Fibroblast of villous mesenchyme (primary cell): Measurements from ENCODE around the gene NLRP9. TPM values are rescaled to one million over a fixed set of nuclear protein-coding genes. Genes with fewer than 3 reads are reported as not detected.

Source experiments
- DNase-seq: peaks from one replicate; pipeline ENCODE4 v3.0.0-alpha.2; 2010; ENCODE audit warnings: low read depth
- H3K4me3 ChIP-seq: 2 replicates; pipeline ENCODE4 v1.5.1; 2011; ENCODE audit warnings: low read depth, mild to moderate bottlenecking, low read length
- total RNA-seq: library from RNA; depleted of rRNA; stranded (reverse); fragments of >200 nt; gene quantifications from 2 replicates; pipeline ENCODE4 v1.2.3, GENCODE V29; 2012
- TF ChIP-seq, protein P1 (sequence below): IDR thresholded peaks from 2 replicates; pipeline ENCODE4 v1.5.1; 2012; ENCODE audit warnings: low read depth, mild to moderate bottlenecking, low read length; ENCODE audit not compliant: insufficient read depth

The NLRP9 gene
- total RNA-seq, 1 donor = not detected

DNA sequence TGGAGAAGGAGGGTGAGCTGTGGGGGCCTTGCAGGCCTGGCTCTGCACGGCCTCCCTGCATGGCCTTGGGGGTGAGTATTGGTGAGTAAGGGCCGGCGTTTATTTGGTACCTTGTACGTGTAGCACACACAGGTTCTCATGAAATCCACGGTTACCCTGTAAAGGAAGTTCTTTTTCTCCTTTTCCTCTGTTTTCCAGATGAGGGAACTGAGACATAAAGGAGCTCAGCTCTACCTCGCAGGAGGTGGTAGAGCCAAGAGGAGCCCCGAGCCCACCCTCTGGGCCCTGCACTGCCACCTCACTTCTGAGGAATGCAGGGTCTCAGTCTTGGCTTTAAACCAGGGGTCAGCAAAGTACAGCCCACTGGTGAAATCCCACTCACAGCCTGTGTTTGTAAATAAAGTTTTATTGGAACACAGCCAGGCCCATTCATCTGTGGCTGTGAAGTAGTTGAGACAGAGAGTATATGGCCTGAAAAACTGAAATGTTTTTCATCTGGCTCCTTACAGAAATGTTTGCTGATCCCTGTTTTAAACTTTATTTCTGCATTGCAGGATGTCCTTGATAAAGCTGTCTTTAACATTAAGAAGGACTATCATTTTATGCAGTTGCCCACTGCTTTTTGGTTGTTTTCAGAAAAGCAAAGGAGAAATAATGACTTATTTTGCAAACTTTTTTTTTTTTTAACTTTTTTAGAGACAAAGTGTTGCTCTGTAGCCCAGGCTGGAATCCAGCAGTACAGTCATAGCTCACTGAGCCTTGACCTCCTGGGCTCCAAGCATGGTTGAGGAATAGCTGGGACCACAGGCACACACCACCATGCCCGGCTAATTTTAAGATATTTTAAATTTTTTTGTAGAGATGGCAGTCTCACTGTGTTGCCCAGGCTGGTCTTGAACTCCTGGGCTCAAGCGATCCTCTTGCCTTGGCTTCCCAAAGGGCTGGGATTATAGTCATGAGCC is 56.8 kb downstream of the NLRP9 start:
- no peak overlapping the region for H3K4me3 ChIP-seq
- DNase-seq = no peak
- TF ChIP-seq, protein P1, sequence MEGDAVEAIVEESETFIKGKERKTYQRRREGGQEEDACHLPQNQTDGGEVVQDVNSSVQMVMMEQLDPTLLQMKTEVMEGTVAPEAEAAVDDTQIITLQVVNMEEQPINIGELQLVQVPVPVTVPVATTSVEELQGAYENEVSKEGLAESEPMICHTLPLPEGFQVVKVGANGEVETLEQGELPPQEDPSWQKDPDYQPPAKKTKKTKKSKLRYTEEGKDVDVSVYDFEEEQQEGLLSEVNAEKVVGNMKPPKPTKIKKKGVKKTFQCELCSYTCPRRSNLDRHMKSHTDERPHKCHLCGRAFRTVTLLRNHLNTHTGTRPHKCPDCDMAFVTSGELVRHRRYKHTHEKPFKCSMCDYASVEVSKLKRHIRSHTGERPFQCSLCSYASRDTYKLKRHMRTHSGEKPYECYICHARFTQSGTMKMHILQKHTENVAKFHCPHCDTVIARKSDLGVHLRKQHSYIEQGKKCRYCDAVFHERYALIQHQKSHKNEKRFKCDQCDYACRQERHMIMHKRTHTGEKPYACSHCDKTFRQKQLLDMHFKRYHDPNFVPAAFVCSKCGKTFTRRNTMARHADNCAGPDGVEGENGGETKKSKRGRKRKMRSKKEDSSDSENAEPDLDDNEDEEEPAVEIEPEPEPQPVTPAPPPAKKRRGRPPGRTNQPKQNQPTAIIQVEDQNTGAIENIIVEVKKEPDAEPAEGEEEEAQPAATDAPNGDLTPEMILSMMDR = no peak

DNA sequence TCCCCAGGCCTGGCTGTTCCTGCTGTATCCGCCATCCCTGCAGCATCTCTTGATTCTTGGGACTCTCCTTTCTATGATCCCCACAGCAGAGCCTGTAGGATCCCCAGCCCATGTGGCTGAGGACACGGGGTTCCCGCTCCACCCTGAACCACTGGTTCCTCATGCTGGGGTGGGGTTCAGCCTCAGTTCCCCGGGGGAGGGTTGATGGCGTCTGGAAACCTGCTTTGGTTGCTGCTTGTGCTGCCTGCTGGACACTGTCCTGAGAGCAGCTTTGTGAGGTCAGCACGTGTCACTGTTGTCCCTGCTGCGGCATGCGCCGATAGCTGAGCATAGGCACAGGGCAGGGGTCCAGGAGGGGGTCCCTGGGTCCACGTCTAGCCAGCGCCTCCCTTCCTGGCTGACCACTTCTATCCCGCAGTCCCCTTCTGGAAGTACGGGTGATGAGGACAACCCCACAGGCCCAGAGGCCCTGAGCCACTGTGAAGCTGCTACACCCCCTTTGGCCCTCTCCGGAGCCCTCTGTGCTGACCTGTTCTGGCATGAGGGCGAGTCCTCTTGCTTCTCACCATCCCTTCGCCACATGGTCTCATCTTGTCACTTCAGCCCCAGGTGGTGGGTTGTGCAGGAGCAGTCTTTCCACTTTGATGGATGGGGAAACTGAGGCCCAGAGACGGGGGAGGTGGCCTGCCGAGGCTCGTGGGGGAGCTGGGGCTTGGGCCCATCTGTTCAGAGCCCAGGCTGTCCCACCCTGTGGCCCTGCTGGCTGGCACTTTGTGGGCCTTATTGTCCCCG is 57.7 kb downstream of the NLRP9 start:
- TF ChIP-seq, protein P1 = no peak

DNA sequence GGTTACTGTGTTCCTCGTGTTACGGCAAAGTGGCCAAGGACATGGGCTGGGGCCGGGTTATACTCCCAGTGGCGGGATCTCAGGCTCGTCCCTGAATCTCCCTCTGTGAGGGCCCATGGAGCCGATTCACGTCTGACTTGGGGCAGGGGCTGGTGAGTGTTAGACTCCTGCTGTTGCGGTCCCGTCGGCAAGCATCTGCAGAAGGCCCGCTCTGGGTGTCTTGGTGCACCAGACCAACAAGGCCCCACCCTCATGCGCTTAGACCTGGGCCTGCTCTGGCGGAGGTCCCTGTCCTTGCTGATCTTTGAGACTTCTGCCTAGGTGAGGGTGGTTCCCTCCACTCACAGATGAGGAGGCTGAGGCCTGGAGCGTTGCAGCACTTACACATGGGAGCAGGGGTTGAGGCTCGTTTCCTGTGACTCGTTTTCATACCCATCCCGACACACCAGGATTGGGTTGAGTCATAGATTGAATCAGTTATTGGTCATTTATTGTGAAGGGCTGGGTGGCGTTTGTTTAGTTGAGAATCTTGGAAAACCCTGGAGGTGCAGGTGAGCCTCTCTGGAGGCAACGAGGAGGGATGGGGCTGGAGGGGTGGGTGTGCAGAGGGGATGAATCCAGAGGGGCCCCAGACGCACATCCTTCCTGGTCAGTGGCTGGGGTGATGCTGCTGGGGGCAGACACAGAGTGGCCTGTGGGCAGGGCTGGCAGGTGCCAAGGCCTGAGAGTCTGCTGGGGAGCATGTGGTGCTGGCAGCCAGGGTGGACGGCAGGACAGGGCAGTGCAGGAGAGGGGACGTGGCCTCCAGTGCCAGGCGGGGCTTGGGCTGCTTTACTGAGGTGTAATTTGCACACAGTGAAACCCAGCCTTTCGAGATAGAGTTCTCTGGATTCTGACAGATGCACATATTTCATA is 58.6 kb downstream of the NLRP9 start:
- no peak for DNase-seq
- TF ChIP-seq, protein P1 = no peak

More for the DNA sequence above, 57.7 kb downstream of the NLRP9 start:
- no peak overlapping the region for H3K4me3 ChIP-seq
- no peak for DNase-seq

DNA sequence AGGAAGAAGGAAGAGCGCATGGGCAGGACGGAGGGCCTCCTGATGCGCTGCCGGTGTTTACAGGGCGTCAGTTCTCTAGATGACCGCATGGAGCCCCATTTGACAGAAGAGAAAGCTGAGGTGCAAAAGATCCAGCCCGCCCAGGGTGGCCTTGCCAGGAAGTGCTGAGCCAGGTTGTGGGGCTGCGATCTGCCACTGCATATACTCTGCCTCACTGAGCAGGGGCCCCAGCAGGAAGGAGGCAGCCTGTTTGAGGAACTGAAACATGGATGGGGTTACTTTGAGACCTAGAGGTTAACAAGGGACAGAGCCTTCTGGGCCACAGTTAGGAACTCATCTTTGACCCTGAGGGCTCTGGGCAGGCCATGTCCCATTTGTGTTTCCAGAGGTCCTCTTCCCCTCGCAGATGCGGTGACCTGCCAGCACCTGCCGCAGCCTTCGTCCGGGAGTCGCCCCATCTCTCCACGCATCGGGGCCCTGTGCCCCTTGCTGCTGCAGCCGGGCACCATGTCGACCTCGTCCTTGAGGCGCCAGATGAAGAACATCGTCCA is 60.0 kb downstream of the NLRP9 start:
- DNase-seq = no peak
- TF ChIP-seq, protein P1 = no peak

More for the DNA sequence above, 58.6 kb downstream of the NLRP9 start:
- no peak overlapping the region for H3K4me3 ChIP-seq

DNA sequence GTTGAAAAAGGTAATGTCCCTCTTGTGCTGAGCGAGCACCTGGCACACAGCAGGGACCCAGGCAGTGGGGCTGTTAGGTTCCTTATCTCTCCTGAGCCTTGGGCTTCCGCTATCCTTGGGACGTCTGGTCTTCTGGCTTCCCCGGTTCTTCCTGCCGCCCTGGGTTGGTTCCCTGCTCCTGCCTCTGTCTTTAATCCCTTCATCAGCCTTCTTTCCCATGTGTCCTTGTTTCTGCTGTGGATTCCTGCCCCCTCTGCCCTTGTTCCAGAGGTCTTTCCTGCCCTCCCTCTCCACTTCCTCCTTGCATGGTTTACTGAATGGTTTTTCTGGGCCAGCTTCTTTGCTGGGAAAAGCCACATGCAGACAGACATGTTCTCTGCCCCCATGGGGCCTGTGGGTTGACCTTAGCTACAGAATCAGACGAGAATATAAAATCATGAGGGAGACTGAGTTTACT is 60.6 kb downstream of the NLRP9 start:
- H3K4me3 ChIP-seq = no peak overlapping the region
- no peak for DNase-seq
- TF ChIP-seq, protein P1 = no peak

More for the DNA sequence above, 60.0 kb downstream of the NLRP9 start:
- no peak overlapping the region for H3K4me3 ChIP-seq
